HL-60 (cell line): Measurements from ENCODE around the gene C1QL1.

Experiments used
- CTCF ChIP-seq: IDR thresholded peaks from one replicate; pipeline ENCODE4 v1.5.1; 2011; ENCODE audit warnings: low read length, control low read depth, inconsistent platforms; ENCODE audit not compliant: insufficient read depth
- POLR2AphosphoS5 ChIP-seq: IDR thresholded peaks from 2 replicates; pipeline ENCODE4 v1.6.1; 2012; ENCODE audit warnings: low read depth

GRCh38 chr17:45011767-45012166, 43.7 kb upstream of the C1QL1 start:
- TF ChIP-seq CTCF (no peak), POLR2AphosphoS5 (no peak)
